Measurements from ENCODE around the gene RAB11FIP4.
"Not testable (repeated sequence)": the region's sequence is repeated elsewhere in the genome, so short reads cannot be mapped to it uniquely, and the experiment has no call there.

The RAB11FIP4 gene, protein sequence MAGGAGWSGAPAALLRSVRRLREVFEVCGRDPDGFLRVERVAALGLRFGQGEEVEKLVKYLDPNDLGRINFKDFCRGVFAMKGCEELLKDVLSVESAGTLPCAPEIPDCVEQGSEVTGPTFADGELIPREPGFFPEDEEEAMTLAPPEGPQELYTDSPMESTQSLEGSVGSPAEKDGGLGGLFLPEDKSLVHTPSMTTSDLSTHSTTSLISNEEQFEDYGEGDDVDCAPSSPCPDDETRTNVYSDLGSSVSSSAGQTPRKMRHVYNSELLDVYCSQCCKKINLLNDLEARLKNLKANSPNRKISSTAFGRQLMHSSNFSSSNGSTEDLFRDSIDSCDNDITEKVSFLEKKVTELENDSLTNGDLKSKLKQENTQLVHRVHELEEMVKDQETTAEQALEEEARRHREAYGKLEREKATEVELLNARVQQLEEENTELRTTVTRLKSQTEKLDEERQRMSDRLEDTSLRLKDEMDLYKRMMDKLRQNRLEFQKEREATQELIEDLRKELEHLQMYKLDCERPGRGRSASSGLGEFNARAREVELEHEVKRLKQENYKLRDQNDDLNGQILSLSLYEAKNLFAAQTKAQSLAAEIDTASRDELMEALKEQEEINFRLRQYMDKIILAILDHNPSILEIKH

DNA sequence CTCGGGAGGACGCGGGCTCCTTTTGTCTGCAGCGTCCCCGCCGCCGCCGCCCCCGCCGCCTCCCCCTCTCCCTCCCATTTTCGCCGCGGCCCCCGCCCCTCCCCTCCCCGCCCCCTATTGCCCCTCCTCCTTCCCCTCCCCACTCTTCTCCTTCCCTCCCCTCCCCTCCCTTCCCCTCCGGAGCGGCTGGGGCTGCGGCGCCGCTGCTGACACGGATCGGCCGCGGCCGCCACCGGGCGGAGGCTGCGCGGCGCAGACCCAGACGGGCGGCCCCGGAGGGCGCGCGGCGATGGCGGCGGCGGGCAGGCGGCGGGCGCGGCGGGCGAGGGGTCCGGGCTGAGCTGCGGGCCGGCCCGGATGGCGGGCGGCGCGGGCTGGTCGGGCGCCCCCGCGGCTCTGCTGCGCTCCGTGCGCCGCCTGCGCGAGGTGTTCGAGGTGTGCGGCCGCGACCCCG lies at the start of gene RAB11FIP4:
RAB11FIP4 (plus strand) TSS at position 180 of the 454 bp plus-strand sequence; CDS start at position 358, 178 bp downstream.
- no peak for DNase-seq (ENCODE audit: low read depth in 3 of 3)

DNA sequence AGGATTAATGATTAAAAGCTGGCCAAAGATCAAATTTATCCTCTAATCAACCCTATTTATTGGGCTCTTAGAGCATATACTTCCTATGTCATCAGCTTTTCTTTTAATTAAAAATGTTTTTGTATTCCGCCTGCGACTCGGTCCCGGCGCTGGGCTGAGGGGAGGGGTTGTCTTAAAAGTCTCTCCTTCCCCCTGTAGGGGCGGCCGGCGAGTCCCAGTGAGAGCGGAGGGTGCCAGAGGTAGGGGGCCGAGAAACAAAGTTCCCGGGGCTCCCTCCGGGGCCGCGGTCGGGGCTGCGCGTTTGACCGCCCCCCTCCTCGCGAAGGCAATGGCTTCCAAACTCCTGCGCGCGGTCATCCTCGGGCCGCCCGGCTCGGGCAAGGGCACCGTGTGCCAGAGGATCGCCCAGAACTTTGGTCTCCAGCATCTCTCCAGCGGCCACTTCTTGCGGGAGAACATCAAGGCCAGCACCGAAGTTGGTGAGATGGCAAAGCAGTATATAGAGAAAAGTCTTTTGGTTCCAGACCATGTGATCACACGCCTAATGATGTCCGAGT lies 46.2 kb upstream of the RAB11FIP4 start:
- not testable (repeated sequence) for DNase-seq (ENCODE audit: low read depth in 3 of 3)

DNA sequence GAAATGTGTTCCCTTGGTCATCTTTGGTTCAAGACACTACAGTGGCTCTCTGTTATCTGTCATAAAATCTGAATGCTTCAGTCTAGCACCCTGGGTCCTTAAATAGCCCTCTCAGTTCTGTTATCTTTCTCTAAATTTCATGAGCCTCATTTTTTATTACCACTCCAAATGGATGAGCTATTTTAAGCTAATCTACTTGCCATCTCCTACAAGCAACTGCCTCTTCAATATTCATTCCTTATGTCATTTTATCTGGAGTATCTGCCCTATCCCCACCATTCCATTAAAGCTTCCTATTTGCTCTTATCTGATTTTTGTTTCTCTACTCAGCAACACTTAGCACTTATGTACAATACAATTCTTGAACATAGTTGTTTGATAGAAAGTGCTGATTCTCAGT lies 42.0 kb upstream of the RAB11FIP4 start:
- no peak for DNase-seq (ENCODE audit: low read depth in 3 of 3)

DNA sequence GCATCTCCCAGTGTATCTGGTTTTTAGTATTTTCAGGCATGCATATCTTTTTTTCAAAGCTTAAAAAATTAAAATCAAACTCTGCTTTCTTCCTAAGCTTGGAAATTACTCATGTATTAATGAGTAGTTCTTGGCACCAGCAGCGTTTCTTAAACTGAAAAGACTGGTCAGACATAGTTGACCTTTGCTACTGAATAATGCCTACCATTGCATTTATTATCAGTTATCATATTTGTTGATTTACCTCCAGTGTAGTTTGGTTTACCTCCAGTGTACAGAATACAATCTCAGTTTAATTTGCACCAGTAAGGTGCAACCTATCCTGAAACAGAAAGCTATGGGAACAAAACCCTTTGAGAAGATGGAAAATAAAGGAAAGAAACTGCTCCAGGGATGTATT lies 35.5 kb upstream of the RAB11FIP4 start:
- no peak for DNase-seq (ENCODE audit: low read depth in 3 of 3)

DNA sequence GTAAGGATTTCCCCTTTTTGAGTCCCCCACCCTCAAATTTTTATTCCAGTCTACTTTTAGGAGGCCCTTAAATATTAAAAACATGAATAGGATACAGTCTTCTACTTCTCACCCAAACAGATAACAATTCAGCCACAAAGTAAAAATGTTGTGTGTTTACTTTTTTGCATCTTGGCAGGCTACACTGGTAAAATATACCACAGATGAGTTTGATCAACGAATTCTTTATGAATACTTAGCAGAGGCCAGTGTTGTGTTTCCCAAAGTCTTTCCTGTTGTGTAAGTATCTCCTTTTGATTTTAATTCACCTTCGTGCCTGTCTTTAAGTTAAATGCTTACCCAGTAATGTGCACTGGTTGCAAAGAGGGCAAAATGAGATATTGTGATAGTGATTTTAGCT lies 34.4 kb upstream of the RAB11FIP4 start:
- no peak for DNase-seq (ENCODE audit: low read depth in 3 of 3)

DNA sequence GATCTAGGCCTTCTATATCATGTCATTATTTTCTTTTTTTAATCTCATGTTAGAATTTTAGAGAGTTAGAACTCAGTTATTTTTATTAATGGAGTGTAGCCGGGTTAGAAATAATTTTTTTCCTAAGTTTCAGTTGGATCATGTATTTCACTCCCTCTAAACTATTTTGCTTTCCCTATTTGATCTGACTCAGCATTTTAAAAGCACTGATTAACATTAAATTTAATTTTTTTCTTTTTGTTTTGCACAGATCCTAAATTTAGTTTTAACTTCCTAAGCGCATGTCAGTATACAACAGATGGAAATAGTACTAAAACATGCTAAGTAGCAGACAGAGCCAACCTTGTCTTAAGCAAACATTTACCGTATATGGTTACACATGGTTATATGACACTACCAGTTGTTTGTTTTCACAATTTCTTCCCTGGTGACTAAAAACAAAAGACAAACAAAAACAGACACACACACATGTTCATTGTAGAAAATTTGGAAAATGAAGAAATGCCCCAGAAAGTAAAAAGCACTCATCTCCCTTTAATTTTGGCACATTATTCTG lies 33.6 kb upstream of the RAB11FIP4 start:
- DNase-seq (ENCODE audit: low read depth in 3 of 3): no peak

DNA sequence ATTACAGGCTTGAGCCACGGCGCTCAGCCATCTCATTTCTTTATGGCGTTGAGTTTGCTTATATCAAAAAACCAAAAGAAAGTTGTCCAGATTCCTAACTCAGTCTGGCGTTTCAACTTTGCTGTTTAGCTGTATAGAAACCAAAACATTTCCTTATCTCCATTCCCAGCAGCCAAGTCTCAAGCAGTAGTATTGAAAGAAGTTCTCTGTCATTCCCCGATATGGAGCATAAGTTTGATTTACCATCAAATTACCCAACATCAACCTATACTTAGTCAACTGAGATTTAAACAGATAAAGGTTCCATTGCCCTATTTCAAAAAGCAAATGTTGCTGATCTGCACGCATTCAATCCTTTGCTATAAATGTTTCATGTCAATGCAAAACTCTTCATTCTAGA lies 27.5 kb upstream of the RAB11FIP4 start:
- no peak for DNase-seq (ENCODE audit: low read depth in 3 of 3)

DNA sequence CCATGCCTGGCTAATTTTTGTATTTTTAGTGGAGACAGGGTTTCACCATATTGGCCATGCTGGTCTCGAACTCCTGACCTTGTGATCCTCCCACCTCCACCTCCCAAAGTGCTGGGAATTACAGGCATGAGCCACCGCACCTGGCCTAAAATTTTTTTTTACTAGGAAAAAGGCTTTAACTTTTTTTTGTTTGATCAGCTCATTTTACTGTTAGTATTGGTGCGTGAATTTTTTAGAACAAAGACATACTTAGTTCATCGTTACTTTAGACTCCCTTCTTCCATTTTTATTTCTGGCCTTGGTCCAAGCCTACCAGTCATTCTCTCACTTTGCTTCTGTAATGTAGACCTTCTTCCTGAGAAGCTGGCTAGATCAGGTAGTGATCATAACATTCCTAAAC lies 25.4 kb upstream of the RAB11FIP4 start:
- DNase-seq (ENCODE audit: low read depth in 3 of 3): no peak

DNA sequence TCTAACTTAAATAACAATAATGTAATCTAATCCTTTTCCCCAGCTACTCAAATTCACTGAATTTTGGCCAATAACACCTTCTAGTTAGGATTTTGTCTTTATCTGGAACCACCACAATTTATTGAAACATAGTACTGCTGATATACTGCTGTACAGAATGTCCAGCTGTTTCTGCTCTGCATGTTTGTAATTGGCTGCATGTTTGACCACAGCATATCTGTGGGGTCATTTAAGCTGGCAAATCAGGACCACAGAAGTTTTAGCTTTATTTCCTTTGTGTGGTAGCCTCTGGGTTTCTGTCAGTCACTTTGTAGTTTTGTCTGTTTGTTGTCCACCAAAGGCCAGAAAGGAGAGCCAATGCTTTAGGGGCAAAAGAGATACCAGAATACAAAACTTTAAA lies 22.2 kb upstream of the RAB11FIP4 start:
- DNase-seq (ENCODE audit: low read depth in 3 of 3): no peak

DNA sequence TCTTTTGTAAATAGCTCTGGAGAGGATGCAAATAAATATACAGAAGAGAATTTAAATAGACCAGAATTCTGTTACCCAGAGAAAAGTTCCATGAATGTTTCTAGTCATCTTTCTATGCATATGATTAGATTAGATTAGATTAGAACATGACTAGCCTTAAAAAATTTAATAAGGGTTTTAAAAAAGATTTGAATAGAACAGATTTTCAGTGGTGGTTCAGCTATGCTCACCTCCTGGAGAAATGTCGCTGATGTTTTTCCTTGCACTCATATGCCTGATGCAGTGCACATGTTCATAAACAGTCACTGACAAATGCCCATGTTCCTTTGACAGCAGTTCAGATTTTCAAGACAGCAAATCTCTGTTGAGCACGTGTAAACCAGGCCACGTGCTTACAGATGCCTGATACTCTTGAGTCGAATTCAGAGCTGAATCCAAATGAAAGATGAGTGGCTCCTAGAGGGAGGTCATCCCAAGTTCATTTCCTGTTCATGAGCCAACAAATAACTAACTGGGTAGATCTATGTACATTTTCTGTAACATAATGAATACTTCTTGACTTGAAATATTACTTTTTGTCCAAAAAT lies 19.9 kb upstream of the RAB11FIP4 start:
- no peak for DNase-seq (ENCODE audit: low read depth in 3 of 3)

DNA sequence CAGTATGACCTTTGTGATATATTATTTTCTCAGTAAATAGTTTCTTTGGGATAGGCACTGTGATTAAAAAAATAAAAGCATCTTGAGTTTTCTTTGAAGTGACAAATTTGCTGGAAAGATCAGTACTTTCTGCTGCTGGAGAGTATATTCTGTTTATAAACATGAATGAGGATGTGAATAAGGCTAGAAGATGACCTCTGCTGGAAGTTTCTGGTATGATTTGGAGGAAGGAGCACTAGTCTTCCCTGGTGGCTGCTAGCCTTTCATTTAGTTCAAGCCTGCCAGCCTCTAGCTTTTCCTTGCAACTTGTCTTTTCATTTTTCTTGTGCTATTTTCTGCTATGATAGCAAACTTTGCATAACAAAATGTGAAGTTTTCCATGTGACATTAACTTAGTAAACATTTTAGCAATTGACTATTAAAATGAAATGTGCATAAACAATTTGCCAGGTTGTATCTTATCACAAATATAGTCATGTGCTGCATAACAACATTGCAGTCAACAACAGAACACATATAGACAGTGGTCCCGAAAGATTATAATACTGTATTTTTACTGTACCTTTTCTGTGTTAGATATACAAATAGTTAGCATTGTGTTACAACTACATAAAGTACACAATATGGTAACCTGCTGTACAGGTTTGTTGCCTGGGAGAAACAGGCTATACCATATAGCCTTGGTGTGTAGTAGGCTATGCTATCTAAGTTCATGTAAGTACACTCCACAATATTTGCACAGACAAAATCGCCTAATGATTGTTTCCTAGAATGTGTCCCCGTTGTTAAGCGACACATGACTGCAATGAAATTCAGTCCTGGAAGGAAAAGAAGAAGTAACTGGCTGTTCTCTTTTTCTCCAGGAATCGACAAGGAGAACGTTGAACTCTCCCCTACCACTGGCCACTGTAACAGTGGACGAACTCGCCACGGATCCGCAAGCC lies 18.1 kb upstream of the RAB11FIP4 start:
- no peak for DNase-seq (ENCODE audit: low read depth in 3 of 3)

DNA sequence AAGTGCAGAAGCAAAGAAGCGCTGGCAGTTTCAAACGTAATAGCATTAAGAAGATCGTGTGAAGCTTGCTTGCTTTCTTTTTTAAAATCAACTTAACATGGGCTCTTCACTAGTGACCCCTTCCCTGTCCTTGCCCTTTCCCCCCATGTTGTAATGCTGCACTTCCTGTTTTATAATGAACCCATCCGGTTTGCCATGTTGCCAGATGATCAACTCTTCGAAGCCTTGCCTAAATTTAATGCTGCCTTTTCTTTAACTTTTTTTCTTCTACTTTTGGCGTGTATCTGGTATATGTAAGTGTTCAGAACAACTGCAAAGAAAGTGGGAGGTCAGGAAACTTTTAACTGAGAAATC lies 17.4 kb upstream of the RAB11FIP4 start:
- DNase-seq (ENCODE audit: low read depth in 3 of 3): no peak

DNA sequence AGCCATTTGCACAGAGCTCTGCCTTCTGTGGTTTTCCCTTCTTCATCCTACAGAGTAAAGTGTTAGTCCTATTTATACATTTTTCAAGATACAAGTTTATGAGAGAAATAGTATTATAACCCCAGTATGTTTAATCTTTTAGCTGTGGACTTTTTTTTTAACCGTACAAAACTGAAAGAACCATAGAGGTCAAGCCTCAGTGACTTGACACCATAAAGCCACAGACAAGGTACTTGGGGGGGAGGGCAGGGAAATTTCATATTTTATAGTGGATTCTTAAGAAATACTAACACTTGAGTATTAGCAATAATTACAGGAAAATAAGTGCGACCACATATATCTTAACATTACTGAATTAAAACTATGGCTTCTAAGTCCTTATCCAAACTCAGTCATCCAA lies 17.0 kb upstream of the RAB11FIP4 start:
- no peak for DNase-seq (ENCODE audit: low read depth in 3 of 3)

DNA sequence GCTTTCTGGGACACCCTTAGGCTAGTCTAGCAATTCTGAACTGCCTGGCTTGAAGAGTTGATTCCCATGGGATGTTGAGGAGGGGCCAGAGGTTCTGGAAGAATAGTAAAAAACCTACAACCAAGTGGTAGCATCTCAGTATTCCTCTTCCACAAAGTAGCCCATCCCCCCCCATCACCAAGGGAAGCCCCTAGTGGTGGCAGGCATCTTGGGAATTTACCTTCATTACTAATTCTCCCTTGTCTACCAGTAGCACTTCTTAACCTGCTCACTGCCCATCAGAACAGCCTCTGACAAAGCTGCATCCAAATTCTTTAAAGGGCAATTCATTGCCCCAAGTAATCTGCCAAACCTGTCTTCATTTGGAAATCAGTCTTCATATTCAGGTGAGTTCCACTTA lies 12.8 kb upstream of the RAB11FIP4 start:
- DNase-seq (ENCODE audit: low read depth in 3 of 3): no peak

DNA sequence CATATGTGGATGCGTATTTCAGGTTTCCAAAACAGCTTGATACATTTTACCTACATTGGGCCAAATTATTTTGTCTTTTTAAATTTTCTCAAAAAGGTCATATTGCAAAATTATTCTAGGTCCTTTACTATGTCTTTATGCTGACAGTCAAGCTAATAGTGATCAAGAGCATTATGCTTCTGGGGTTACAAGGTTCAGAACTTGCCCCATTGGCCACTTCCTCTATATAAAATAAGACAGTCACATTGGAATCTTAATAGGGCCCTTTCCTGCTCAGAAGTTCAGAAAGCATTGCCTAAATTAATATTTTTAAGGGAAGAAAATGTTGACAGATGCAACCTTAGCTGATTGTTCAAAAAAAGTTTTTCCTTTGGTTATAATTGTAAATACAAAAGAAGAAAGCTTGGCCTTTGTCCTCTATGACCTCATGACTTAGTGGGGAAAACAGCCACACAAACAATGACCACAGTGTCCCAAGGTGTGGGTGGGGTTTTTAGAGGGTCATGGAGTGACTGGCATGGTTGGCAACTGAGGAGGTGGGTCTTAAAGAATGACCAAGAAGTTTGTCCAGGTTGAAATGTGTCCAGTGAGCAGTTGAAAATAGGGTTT lies 11.8 kb upstream of the RAB11FIP4 start:
- no peak for DNase-seq (ENCODE audit: low read depth in 3 of 3)

DNA sequence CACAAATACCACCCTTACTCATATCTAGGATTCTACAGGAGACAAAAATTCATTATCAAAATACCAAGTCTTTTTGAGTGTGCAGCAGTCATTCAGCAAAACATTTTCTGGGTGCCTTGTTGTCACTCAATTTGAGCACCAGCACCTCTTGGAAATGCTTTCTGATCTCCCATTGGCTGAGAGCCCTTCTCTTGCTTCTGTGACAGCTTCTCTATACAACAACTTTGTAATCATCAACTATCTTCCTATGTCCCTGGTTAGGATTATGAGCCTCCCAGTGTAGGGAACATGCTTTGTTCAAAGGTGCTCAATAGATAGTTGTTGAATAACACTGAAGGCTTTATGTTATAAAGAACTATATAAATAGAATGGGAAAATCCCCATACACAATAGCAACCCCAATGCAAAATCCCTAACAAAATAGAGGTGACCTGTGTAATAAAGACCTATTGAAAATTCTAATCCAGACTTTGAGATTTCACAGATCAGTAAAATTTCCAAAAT lies 10.3 kb upstream of the RAB11FIP4 start:
- DNase-seq (ENCODE audit: low read depth in 3 of 3): no peak

DNA sequence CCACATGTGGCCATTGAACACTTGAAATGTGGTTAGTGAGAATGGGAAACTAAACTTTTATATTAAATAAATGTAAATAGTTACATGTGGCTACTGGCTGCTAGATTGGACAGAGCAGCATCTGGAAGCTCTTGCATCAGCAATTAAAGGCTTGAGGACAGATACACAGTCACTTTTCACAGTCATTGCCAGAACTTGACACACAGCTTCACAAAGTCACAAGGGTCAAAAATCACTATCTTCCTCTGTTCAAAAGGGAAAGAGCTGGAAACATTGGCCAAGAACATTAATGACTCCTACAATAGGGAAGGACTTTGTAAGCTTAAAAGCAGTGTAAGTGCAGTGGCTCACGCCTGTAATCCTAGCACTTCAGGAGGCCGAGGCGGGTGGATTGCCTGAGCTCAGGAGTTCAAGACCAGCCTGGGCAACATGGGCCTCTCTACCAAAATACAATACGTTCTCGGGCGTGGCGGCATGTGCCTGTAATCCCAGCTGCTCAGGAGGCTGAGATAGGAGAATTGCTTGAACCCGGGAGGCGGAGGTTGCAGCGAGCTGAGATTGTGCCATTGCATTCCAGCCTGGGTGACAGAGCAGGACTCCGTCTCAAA lies 8.7 kb upstream of the RAB11FIP4 start:
- DNase-seq (ENCODE audit: low read depth in 3 of 3): not testable (repeated sequence)

DNA sequence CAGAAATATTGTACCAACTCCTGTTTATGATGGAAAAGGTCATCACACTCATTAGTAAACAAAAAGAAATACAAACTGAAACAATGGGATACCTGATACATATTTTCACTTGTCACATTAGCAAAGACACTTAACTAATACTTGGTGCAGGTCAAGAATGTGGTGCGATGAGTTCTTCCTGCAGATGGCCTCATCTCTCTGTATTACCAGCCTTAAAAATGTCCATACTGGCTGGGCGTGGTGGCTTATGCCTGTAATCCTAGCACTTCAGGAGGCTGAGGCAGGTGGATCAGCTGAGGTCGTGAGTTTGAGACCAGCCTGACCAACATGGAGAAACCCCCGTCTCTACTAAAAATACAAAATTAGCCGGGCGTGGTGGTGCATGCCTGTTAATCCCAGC lies 8.0 kb upstream of the RAB11FIP4 start:
- DNase-seq (ENCODE audit: low read depth in 3 of 3): not testable (repeated sequence)

DNA sequence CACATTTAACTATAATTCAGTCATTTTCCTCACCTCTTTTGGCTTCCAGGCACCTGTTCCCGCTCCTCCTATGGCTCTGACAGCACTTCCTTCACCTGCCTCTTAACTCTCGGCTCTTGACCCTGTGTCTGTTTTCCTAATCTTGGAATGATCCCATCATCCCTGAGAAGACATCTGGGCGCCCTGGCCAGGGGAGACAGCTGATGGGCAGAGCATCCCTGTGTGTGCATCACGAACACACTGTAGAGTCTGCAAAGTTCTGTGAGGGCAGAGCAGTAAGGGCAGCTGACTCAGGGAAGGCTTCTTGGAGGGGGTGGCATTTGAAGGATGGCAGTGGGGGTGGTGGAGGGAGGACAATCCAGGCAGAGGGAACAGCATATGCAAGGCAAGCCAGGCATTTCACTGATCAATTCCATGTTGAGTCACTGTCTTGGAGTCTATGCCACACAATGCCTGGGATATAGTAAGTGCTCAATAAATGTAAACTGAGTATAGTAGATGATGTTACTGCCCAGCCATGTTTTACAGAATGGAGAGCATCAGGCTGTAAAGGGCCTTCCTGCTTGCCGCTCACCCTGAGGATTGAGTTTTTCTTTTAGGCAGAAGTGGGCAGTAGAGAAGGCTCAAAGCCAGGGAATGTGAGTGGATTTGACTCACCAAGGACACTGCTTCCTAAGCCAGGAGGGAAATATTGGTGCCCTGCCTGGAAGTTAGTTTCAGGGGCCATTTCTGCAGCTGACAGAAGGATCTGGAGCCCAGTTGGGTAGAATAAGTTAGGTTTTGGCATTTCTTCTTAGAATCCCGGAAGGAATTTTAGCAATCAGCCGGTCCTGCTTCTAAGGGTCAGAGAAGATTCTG lies 5.8 kb upstream of the RAB11FIP4 start:
- no peak for DNase-seq (ENCODE audit: low read depth in 3 of 3)

Data from stimulated activated CD4-positive, alpha-beta T cell treated with anti-CD3 and anti-CD28 coated beads, TNF-alpha, amount 100 ng/mL, for 4 hours (primary cell).